ENCODE results near the gene ALB. TPM values are rescaled to one million over a fixed set of nuclear protein-coding genes. Genes with fewer than 3 reads are reported as not detected.
"Not testable (repeated sequence)": the region's sequence is repeated elsewhere in the genome, so short reads cannot be mapped to it uniquely, and the experiment has no call there.

ALB gene
- total and polyA plus RNA-seq, 2 of the 8 experiments (the other 6 are each of a cell fraction or from before 2014, with no cell fraction given), result 0.12 TPM; not detected in 1

DNA sequence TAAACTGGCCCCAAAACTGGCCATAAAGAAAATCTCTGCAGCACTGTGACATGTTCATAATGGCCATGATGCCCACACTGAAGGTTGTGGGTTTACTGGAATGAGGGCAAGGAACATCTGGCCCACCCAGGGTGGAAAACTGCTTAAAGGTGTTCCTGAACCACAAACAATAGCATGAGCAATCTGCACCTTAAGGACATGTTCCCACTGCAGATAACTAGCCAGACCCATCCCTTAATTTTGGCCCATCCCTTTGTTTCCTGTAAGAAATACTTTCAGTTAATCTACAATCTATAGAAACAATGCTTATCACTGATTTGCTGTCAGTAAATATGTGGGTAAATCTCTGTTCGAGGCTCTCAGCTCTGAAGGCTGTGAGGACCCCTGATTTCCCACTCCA, 46.9 kb upstream of the ALB start:
- H3K56ac ChIP-seq (replicated peaks; ENCODE audit: insufficient read length, low read depth, low read length); H4K8ac ChIP-seq (ENCODE audit: extremely low read depth, insufficient read depth, low read length); H4K5ac ChIP-seq (ENCODE audit: insufficient read length, low read depth, low read length); H3K14ac ChIP-seq (ENCODE audit: insufficient read length); H3K36me3 ChIP-seq (ENCODE audit: control insufficient read depth in 2 of 4, insufficient read depth in 4 of 4, low read length in 3 of 4); H3K79me1 ChIP-seq (ENCODE audit: low read depth, low read length); H3K4me2 ChIP-seq (ENCODE audit: insufficient read depth in 1 of 2, low read depth in 2 of 2, low read length in 2 of 2); H3K27me3 ChIP-seq (replicated peaks in 1 of 4; ENCODE audit: control insufficient read depth in 3 of 4, extremely low read depth in 1 of 4, insufficient read depth in 3 of 4, low read length in 3 of 4); H2BK5ac ChIP-seq (ENCODE audit: low read depth, low read length); H4K20me1 ChIP-seq (replicated peaks in 1 of 2; ENCODE audit: control insufficient read depth in 1 of 2, insufficient read depth in 2 of 2, low read length in 2 of 2); FAIRE-seq; POLR2A ChIA-PET (ENCODE audit: partially characterized antibody); H2BK120ac ChIP-seq (replicated peaks; ENCODE audit: low read depth, low read length); H3K9ac ChIP-seq (replicated peaks in 1 of 4; ENCODE audit: extremely low read depth in 1 of 4, low read depth in 3 of 4, low read length in 3 of 4); DNase-seq (ENCODE audit: low read depth in 1 of 2, low spot score in 2 of 2); H2AK5ac ChIP-seq (ENCODE audit: low read depth, low read length); H3K27ac ChIP-seq (ENCODE audit: low read depth, low read length); H2BK20ac ChIP-seq (ENCODE audit: low read length); H3K4me3 ChIP-seq (ENCODE audit: extremely low read depth in 1 of 4, insufficient read depth in 2 of 4, low read depth in 3 of 4, low read length in 4 of 4); H3K18ac ChIP-seq (ENCODE audit: extremely low read depth, low read length); H3K23me2 ChIP-seq (ENCODE audit: low read depth, low read length); H3K4ac ChIP-seq (replicated peaks; ENCODE audit: insufficient read length, low read depth, low read length); H2BK12ac ChIP-seq (ENCODE audit: low read depth, low read length); H3K4me1 ChIP-seq (replicated peaks in 1 of 4; ENCODE audit: control insufficient read depth in 3 of 4, insufficient read depth in 4 of 4, low read length in 3 of 4); H4K91ac ChIP-seq (replicated peaks; ENCODE audit: insufficient read length, low read length); H2AFZ ChIP-seq (ENCODE audit: low read length); H3K23ac ChIP-seq (ENCODE audit: insufficient read length); H3K79me2 ChIP-seq (ENCODE audit: control insufficient read depth in 1 of 2, insufficient read depth in 2 of 2, low read length in 2 of 2); H2BK15ac ChIP-seq (ENCODE audit: low read length): not testable (repeated sequence)
- 100% methylated on average over 1 of the region's 1 CpG; no CpG with 5 or more reads in 1 of the 2 experiments for WGBS, 2 experiments (ENCODE audit: extremely low coverage in 1 of 2, insufficient coverage in 1 of 2, insufficient read length in 1 of 2, insufficient replicate concordance in 2 of 2, low coverage in 1 of 2, low lambda C conversion rate in 2 of 2, missing lambda C conversion rate in 1 of 2)
- CTCF ChIA-PET (ENCODE audit: partially characterized antibody), result interaction anchor here (0.6 to 5.1 kb wide), 5 partner anchors 14 to 89 kb away, joined by 3 to 38 read pairs (median 4); no protein-coding TSS in a partner anchor
- peaks cover 22 to 25% of the 10 kb centered on the region in 2 experiments for H3K9me3 ChIP-seq (ENCODE audit: insufficient read depth in 2 of 2, low read depth in 1 of 2, low read length in 1 of 2)

Data from H1 (cell line).